Activated CD4-positive, alpha-beta T cell treated with anti-CD3 and anti-CD28 coated beads, Interleukin-2, amount 50 U/mL, for 48 hours (primary cell): Measurements from ENCODE around the gene ADRA2C.

Source experiments
- DNase-seq, 2 experiments: peaks; one replicate each; pipeline ENCODE4 v3.0.0-alpha.2; 2020

ADRA2C gene

DNA sequence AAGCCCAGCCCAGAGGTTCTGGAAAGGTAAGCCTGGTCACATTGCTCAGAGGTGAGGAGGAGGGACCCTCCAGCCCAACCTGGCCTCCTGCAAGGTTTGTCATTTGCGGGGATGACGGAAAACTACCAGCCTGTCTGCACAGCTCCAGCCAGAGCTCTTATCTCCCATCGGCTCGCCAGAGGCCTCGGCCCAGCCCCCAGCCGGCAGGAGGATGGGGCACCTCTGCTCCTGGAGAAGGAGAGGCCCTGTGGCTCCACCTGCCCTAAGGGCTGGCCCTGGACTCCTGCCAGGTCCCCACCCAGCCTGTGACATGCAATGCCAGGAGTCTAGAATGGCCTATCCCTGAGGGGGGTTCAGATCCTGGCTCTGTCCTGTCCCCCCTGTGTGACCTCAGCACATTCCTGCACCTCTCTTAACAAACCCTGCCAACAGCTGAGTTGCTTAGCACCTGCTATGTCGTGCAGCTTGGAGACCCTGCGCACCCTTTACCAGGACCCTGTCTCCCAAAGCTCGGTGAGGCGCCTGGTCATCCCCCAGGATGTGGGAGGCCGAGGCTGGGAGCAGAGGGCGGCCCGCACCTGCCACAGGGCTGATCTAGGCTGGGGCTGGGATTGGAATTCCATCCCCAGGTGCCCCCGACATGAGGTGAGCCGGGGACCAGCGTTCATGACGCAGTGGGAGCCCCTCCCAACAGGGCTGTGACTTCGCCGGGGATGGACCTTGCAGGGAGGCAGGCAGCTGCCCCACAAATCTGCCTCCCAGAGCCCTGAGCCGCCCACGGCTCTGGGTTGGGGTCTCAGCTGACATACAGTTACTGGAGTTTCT lies 14.4 kb downstream of the ADRA2C start:
- DNase-seq: no peak

DNA sequence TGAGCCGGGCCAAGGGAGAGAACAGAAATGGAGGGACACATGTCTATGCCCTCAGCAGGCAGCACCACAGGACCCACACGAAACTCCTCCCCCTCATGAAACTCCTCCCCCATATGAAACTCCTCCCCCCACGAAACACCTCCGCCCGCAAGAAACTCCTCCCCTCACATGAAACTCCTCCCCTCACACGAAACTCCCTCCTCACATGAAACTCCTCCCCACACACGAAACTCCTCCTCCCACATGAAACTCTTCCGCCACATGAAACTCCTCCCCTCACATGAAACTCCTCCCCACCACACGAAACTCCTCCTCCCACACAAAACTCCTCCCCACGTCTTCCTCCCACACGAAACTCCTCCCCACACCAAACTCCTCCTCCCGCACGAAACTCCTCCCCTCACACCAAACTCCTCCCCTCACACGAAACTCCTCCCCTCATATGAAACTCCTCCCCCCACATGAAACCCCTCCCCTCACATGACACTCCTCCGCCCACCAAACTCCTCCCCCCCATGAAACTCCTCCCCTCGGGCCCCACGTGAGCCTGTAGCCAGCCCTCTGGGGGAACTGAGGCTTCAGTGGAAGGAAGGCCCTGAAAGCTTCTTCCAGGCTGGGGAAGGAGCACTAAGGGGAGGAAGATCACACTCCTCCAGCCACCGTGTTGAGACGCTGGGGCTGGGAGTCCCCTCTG lies 15.2 kb downstream of the ADRA2C start:
- no peak for DNase-seq

DNA sequence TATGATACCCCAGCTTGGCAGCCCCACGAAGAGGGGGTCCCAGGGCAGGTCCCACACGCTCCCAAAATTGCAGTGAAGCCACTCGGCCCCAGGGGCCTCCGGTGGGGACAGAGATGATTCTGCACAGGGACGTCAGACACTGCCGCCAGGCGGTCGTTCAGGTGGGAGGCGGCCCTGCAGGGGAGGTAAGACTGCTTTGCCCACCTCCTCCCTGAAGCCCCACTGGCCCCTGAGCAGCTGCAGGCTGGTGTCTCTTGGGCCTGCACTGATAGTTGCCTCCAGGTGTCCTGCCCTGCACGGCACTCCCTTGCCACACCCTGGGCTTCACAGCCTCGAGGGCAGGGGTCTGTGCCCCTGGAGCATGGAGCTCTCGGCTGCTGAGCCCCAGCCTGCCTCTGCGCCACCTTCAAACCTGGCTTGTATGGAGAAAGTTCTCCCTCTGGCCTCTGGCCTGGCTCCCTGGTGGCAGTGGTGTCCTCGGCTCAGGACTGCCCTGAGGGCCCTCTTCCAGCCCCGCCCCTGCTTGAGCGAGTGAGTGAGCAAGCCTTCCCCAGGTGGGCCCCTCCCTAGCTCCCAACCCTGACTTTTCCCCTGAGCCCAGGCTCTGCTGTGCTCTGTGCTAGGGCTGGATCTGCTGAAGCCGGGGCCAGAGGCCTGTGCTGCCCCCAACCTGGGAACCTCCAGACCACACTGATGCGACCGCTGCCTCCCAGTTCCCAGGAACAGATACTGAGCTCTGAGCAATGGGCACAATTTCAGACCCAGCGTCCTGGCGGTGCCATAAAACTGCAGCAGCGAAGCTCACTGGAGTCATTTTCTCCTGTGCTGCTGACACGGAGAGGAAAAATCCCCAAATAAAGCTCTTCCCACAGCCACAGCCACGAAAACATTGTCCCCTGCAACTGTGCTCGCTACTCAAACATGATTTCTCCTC lies 16.1 kb downstream of the ADRA2C start:
- DNase-seq: no peak

DNA sequence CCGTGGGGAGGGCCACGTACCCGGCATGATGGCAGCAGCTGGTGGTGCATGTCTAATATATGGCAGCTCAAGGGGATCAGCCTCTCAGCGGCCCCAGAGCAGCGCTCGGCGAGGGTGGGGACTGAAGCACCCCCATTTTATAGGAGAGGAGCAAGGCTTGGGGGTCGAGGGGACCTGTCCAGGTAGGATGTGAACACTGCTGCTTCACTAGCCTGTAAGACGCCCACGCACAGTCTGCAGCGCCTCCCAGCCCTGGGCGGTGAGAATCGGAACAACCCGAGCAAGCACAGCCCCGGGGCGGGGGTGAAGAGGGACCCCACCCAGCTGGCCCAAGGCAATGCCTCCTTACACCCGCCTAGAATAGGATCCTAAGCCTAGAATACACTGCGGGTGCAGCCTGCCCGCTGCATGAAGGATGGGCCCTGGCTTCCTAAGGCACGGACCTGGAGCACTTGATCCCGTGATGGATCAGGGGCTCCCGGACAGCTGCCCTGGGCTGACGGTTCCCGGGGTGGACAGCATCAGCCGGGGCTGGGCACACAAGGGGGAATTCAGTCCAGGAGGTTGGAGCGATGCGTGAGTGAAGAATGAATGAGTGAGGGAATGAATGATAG lies 17.6 kb downstream of the ADRA2C start:
- peak in 1 of 2 experiments; percentile 16 for DNase-seq

DNA sequence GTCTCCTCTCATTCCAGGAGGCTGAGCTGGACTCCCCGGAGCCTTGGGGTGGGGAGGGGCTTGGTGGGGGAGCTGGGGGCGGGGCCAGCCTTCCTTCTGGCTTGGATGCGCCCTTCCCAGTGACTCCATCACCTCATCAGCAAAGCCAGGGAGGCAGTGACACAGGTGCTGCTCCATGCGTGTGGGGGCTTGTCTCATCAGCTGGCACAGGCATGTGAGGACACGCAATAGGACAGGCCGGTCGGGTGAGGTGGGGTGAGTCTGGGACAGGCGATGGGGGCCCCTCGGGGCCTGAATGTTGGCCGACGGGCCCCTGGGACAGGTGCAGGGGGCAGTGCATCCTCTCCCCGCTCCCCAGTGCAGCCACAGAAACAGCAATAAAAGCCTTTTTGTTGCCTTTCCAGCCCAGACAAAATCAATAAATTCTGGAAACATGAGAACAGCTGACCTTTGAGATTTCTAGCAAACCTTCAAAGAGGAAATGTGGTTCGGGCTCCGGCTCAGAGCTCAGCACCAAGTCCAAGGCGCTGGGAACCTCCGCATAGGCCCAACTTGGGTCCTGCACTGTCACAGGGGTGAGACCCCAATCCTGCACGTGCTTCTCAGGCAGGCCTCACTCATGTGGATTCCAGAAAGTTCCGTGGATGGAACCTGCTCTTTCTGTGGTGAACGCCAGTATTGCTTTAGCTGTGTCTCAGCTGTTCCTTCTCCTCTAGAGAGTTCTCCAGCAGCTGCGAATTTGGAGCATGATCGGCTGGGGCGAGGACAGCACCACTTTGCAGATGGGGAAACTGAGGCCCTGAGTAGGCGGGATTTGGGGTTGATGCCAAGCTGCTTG lies 18.5 kb downstream of the ADRA2C start:
- no peak for DNase-seq

DNA sequence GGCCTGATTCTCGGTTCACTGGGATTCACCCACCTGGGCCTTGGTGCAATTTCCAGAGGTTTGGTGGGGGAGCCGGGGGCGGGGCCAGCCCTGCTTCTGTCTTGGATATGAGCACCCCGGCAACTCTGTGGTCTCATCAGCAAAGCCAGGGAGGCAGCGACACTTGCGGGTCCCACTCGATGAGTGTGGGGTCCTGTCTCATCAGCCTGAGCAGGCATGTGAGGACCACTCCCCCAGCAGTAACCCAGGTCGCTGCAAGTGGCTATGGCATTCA lies 19.0 kb downstream of the ADRA2C start:
- no peak for DNase-seq

DNA sequence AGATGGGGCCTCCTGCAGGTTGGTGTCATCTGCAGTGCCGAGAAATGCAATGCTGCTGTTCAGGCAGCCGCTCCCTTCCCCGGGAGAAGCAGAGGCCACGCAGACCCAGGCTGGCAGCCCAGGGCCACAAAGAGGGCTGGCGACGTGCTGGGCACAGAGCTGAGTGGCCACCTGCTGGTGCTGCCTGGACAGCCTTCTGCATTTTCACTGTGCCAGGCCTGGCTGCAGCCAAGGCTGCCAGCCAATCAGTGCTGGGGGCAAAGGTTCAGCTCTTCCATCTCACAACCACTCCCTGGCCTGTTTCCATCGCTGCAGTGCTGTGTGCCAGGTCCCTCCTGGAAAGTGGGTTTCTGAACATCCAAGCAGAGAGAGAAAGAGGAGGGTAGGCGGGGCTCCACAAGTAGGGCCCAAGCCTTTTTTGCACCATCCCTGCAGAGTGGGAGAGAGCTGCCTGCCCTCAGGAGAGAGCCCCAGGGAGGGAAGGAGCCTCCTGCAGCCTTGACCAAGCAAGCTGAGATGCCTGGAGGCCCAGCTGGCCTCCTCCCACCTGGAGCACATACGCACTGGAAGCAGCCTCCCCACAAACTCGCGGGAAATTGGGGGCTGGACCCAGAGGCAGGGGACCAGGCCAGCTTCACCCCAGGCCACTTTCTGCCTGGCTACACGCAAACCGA lies 20.1 kb downstream of the ADRA2C start:
- DNase-seq: no peak

DNA sequence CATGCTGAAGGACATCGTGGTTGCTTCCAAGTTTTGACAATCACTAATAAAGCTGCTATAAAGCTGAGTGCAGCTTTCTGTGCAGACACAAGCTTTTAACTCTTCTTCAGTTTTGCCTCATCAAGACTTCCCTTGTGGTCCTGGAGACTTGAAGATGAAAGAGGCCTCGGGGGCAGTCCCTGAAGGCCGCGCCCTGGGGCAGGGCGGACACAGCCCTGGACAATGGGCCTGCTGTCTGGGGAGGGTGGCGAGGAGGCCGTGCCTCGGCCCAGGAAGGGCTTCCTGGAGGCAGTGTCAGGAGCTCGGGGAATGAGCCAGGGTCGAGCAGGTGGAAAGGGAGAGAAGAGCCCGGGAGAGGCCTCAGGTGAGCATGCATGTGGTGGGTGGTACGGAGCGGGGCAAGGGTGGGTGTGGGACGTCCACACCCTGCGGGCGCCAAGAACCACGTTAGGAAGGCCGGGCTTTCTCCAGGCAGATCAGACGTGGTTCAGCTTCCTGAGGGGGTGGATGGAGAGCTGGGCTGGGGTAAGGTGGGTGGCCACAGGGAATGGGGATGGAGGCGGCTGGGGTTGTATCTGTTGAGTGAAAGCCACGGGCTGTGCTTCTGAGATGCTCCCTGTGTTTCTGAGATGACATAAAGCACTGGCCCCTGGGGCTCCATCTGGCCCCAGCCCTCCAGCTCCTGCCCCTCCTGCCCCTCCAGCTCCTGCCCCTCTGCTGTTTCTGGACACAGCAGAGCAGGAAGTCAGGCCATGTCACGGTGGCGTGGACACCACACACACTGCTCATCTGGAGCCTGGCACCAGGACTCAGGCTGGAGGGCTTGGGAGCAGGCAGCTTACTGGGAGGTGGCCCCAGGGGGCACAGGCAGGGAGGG lies 21.5 kb downstream of the ADRA2C start:
- DNase-seq: no peak

DNA sequence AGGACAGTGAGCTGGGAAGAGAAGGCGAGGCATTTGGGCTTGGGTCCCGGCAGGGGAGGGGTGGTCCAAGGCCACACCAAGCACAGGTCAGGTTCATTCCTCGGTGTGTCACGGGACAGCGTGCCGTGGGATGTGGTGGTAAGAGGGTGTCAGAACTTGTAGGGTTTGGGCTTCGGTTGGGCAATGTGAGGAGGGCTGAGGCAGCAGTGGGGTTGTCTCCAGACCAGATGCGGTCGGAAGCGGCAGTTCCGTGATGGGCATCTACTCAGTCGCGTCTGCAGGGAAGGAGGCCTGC lies 22.1 kb downstream of the ADRA2C start:
- DNase-seq: no peak

DNA sequence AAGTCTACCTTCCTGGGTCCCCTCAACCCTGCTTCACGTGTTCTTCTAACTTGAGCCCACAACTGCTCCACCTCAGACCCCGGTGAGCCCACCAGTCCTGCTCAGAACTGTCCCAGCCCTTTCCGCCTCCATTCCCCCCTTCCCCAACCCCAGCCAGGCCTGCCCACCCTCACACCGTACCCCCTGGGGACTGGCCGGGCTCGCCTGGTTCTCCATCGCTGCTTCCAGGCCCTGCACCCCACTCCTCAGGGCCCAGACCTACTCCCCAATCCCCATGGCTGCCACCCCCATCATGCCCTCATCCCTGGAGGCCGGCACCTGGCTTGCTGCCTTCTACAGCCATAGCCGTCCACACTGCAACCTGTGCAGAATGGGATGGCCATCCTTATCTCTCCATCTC lies 23.4 kb downstream of the ADRA2C start:
- no peak for DNase-seq

DNA sequence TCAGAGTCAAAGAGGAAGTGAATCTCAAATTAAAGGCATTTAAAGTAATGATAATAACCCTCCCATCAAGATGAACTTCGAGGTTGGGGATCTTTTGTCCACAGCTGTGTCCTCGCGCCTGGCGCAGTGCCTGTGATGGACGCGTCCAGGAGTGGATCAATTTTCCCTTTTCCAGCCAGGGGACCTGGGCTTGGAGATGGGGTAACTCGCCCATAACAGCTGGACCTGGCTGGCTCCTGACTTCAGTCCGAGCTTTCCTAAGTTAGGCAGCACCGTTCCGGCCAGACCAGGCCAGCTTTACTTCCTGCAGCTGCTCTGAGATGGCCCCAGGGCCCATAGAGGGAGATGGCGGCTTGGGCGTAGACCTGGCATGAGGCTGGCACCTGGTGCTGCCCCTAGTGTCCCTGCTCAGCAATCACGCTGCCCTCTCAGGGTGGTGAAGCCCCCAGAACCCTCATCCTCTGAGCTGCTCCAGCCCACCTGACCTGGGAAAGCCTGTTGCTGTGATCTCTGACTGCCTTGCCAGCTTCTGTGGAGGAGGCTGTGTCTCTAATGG lies 23.9 kb downstream of the ADRA2C start:
- DNase-seq: no peak

DNA sequence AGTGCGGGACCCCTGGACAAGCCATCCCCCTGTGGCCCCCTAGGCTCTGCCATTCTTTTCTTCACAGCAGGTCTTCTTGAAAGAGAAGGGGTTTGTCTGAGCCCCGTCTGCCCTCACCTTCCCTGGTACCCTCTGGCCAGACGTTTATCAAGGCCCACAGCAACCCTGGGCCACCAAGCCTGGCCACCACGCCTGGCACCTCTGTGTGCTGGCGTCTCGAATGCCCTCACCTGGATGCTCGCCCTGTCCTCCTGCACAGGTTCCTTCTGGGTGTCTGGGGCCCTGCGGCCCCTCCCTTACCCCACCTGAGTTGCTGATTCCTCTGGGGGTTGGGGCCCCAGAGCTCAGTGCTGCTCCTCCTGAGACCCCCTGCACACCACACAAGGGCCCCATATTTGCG lies 25.1 kb downstream of the ADRA2C start:
- DNase-seq: no peak

DNA sequence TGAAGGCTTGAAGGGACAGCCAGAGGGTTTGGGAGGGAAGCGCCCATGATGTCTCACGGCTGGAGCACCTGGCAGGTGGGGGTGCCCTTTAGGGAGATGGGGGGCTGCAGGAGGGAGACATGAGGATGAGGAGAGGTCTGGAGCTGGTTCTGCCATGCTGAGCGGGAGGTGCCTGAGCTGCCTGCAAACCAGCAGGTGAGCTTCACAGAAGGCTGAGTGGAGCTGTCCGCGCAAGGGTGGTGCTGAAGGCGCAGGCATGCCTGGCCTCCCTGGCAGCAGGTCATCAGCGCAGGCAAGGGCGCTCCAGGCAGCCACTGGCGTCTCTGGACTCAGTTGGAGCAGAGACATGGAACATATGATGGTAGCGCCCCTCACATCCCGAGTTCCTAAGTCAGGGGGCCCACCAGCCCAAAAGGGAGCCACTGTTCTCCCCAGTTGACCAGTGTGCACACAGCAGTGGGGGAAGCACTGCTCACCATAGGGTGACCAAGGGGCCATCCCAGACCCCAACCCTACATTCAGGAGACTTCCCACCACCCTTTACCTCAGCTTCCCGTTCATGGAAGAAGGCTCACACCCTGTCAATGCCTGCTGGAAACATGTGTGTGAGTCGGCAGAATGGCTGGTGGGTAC lies 25.8 kb downstream of the ADRA2C start:
- peak; percentile 28 to 44 for DNase-seq

DNA sequence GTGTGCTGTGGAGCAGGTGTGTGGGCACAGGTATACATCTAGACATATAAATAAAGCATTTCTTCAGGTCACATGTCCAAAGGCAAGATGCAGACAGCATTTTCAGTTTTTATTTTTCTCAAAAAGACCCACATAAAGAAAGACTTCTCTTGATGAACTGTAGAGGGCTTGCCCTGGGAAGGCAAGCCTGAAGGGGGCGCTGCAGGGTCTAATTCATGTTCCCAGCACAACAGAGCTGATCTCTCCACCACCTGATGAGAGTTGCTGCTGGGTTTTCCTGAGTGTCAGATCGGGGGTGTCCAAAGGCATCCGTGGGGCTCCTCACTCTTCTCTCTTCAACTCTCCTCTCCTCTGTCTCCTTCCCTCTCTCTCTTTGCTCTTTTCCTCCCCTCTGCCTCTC lies 26.6 kb downstream of the ADRA2C start:
- no peak for DNase-seq

DNA sequence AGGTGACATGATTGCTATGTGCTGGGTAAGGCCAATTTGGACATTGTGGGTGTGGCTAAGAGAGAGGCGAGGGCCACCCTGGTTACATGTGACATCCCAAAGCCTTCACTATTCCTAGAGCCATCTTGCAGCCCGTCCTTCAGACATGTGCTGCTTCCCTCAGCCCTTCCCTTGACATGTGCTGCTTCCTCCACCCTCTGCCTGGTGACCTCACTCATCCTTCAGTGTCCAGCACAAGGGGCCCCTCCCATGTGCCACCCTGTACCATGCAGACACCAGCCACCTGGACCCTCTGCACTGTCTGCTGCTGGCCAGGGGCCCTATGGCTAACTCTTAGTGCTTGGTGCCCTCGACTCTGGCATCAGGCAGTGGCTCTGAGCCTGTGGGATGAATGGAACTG lies 27.4 kb downstream of the ADRA2C start:
- DNase-seq: no peak

DNA sequence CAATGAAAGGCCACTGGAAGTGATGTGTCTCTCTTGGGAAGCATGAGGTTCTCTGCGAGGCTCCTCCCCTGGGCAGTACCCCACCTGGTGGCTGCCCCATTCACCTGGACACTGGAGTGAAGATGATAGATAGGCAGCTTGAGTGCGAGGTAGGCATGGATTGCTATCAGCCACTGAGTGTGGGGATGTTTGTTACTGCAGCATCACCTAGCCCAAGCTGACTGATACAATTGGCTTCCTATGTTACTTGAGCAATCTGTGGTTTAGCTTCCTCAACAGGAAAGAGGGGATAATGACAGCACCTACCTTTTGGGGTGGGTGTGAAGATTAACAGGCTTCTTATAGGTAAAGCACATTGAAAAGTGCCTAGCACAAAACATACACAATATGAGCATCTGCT lies 30.8 kb downstream of the ADRA2C start:
- no peak for DNase-seq

DNA sequence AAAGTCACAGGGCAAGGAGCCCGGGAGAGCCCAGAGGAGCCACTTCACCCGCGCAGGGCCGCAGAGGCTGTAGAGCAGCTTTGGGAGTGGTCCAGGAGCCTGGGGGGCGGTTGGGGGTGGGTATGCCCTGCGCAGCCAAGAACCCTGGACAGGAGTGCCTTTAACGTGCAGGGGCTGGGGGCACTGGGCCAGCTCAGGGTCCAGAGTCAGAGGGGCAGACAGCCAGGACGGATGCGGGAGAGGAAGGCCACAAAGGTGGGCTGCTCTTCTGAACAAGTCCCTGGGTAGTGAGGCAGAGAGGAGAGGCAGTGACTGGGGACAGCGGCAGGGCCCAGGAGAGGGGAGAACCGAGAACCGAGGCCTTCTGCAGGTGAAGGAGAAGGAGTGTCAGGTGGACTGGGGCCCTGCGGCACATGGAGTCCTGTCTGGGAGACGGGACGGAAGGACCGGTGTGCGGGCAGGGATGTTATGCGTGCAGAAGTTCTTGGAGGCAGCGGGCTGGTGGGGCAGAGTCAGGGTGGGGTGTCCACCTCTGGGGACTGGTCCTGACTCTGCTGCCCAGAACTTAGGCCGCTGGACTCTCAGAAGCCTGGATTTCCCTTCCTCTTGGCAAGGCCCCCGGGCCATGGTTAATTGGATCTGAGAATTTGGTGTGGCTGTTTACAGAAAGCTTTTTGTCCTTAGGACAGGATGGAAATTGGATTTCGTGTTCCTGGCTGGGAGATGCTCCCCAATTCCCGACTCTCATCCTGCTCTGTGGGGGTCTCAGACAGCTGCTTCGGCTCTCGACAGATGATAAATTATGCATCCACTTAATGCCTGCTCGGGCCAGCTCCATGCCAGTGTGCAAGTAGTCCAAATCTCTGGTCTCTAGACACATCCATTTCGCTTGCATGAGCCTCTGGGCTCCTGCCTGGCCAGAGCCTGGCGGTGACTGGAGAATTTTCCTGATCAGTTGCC lies 31.9 kb downstream of the ADRA2C start:
- no peak for DNase-seq

DNA sequence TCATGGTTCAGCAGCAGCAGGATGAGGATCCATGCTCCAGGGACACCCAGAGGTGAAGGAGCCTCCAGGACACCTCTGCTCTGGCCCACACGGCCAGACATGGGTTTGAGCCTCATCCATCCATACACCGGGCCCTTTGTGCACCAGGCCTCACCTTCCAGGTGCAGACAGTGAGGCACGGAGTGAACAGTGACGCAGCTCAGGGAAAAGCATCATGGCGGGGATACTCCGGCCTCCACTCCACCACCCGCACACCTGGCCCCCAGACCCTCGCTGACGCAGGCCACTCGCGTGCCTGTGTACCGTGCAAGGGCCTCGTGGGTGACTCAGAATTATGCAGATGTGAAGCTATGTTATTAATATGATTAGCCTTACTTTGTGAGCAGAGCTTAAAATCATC lies 33.3 kb downstream of the ADRA2C start:
- DNase-seq: no peak

DNA sequence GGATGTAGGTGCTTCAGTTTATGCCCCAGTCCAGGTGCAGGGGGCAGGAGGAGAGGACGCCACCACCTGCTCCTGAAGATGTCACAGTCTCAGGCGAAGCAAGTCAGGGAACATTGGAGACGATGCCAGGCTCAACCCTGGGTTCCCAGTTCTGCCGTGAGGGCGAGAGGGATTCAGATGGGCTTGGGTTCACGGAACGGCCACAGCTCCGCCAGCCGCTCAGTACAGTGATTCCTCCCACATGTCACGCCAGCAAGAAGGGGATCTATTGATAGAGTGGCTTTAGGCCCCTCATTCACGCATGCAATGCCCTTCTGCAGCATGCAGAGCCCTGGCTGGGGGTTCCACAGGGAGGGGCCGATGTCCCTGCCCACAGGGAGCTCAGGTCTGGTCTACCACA lies 34.2 kb downstream of the ADRA2C start:
- no peak for DNase-seq
